ENCODE data around the gene GTF3C2.

GTF3C2 gene

DNA sequence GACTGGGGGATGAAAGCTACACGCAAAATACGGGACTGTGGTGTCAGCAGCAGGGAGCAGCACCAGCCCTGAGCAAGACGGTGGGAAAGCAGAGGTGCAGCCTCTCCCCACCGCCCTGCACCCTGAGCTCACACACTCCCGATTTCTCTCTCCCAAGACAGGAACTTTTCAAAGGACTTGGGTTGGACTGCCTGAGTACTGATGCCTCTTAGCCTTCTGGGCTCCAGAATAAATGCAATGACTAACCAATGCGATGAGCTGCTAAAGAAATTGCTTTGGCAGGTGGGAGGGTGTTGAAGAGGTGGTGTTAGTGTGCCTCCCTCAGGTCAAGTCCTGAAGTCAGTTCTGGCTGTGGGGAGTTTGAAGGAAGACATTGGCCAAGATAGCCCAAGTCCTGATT lies 64.7 kb downstream of the GTF3C2 start:
- DNase-seq: no peak

DNA sequence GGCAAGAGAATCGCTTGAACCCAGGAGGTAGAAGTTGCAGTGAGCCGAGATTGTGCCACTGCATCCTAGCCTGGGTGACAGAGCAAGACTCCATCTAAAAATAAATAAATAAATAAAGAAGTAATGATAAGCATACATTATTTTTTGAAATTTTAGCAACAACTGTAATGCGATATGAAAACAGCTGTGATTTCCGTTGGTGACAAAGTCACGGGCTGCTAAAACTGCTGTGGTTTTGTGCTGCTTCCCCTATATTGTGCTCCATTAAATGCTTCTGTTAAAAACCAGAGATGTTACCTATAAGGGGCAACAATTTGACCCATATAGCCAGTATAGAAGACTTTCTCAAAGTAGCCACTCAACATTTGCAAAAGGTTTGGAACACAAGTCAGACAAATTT lies 66.0 kb downstream of the GTF3C2 start:
- no peak for DNase-seq

DNA sequence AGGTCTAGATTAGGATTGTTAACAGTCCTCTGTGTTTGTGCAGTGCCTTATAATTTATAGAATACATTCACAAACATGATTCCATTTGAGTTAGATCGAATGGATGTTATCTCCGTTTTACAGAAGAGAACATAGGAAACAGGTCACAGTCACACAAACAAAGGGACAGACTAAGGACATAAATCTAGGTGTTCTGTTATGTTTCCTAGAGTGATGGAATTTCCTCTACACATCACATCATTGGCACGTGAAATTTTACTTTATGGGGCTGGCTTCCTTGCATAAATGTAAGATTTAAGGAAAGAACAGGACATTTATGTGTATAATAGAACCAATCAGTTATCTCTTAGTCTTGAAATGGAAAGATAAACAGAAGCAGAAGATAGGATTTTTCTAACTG lies 68.0 kb downstream of the GTF3C2 start:
- no peak for DNase-seq

DNA sequence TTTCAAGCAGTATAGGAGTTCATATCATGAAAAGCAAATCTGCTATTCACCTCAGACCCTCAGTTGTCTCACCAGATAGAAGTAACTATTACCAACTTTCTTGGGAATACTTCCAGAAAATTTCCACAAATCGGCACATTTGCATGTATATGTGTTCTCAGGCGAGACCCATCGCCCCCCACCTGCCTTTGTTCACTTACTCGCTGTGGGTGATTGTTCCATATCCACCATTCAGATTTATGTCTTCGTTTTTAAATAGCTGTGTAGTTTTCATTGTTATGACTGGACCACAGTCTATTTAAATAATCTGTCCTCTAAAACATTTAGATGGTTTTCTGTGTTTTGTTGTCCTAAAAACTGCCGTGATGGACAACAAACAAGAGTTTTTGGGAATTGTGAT lies 71.1 kb downstream of the GTF3C2 start:
- DNase-seq: no peak

DNA sequence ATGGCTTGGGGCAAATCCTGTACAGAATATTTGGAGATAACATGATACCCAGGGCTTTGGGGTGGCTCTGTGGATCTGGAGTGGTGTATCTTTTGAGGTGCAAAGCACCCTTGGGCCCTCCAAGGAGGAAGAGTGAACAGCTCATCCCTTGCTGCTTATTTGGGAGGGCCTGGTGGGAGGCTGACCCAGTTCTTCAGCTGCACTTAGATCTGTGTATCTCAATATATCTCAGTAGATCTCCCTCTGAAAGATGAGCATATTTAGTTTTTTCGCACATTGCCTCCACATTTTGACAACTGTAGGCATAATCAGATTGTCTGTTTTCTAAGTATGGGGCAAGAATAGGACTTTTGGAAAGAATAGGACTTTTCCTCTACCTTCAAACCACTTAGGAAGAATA lies 71.6 kb downstream of the GTF3C2 start:
- DNase-seq: no peak

DNA sequence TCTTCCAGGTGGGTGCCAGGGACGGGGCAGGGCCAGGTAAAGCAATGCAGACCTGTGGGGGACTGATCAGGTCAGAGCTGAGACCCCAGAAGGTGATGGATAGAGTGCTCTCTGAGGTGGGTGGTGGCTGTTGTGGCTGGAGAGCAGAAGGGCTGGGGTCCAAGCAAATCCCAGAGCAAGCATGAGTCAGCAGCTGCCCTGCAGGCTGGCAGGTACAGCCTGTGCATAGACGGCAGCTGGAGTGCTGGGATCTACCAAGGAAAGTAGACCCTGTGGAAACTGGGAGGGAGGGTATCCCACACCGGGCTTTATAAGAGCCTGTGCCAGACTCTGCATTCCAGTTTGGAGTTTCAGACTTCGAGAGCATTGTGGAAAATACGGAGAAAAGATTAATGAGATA lies 73.7 kb downstream of the GTF3C2 start:
- no peak for DNase-seq

DNA sequence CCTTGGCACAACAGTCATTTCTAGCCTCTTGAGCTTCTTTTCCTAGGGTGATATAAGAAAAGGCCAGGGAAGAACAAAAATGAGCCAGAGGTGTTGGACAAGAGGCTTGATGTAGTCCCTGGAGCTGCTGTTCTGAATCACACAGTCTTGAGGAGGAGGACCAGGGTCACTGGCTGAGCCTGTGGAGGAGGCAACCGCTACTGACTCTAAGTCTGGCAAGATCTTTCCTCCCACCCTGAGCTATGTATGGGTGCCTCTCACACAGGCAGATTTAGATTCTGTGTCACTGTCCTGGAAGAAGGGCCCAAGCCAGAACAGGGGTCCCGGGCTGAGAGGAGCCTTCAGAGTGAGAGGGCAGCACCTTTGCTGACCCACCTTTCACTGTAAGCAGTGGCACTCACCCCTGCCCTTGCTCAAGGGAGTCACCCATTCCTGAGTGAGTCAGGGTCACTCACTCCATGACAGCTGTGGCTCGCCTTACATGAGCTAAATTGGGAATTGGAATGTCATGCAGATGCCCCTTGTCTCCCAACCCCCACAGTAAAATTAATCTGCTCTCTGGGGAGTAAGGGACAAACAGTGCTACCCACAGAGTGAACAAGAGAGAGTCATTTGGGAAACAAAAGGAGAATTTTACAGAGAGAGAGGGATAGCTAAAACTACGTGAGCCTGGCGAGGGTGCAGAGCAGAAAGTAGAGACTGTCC lies 74.6 kb downstream of the GTF3C2 start, which contains the start of gene TRIM54:
TSS of gene TRIM54 (plus strand) at position 575 of the 705 bp plus-strand sequence. CDS start 303 bp downstream, outside the sequence.
- no peak for DNase-seq

DNA sequence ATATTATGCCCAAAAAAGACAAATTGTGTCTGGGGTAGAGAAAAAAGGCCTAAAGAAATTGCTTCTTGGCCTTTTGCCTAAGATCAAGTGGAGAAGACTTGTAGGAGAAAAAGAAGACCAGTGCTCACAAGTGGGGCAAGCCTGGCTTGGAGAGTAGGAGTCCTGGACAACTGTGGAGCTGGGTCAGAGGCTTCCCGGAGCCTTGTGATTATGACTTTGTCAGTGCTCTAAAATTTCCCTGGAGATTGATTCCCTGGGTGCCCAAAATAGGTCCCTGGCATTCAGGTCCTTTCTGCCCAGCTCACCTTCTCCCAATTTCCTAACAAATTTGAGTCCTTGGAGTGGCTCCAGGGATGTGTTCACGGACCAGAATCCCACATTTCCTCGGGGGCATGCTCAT lies 75.1 kb downstream of the GTF3C2 start:
- no peak for DNase-seq

DNA sequence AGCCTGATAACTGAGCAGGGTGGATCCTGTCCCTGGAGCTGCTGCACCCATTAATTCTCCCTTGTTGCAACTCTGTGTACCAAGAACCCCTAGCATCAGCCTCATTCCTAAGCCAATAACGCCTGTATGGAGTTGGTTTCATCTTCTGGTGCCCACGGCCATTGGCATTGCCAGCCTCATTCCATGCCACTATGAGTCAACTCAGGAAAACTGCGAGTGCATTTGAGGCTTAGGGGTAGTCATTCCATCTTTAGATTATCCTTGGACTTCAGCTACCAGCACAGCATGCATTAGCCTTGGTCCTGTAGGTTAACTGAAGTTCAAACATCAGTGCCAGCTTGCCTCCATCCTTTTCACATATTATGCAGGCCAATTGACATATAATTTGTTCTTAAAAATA lies 75.7 kb downstream of the GTF3C2 start:
- DNase-seq: no peak

DNA sequence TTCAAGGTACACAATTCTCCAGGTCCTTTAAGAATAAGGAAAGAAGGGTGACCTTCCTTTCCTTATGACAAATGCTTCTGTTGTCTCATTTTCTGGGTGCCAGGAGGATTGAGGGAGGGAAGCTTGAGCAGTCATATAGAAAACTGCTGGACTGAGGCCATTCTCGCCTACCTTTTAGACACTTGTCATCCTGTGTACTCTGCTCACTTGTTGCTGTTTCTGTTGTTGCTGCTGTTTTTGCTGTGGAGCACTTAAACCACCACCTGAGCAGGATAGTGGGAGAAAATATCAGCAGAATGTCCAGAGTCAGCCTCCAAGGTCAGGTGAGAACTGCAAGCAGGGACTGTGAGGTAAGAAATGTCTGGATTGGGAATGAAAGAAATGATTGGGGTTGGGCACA lies 78.6 kb downstream of the GTF3C2 start:
- DNase-seq: no peak

All from NCI-H1092 (cell line).